H9 (cell line): Measurements from ENCODE around the gene CMC4. TPM values are rescaled to one million over a fixed set of nuclear protein-coding genes. Genes with fewer than 3 reads are reported as not detected.

ENCODE experiments used
- DNase-seq: peaks from one replicate; pipeline ENCODE4 v3.0.0-alpha.2; 2017
- H2AFZ ChIP-seq: one replicate; pipeline ENCODE4 v1.6.1; 2013; ENCODE audit warnings: mild to moderate bottlenecking, low read length, control low read depth, moderate library complexity
- H2AK5ac ChIP-seq: 2 replicates; pipeline ENCODE4 v1.6.1; 2013; ENCODE audit warnings: low read length, control low read depth, mixed read lengths; ENCODE audit not compliant: insufficient read length
- H2BK120ac ChIP-seq: one replicate; pipeline ENCODE4 v1.6.1; 2013; ENCODE audit warnings: low read depth, mild to moderate bottlenecking, low read length, control low read depth, inconsistent platforms; ENCODE audit not compliant: poor library complexity, severe bottlenecking
- H2BK12ac ChIP-seq: 2 replicates; pipeline ENCODE4 v1.6.1; 2013; ENCODE audit warnings: low read length, control low read depth, mixed read lengths, low read depth; ENCODE audit not compliant: insufficient read length
- H2BK15ac ChIP-seq: 2 replicates; pipeline ENCODE4 v1.6.1; 2013; ENCODE audit warnings: low read depth, low read length, control low read depth
- H2BK20ac ChIP-seq: one replicate; pipeline ENCODE4 v1.6.1; 2013; ENCODE audit warnings: low read depth, mild to moderate bottlenecking, low read length, control low read depth, inconsistent platforms; ENCODE audit not compliant: poor library complexity, severe bottlenecking
- H2BK5ac ChIP-seq: 2 replicates; pipeline ENCODE4 v1.6.1; 2013; ENCODE audit warnings: low read length, control low read depth, mixed read lengths; ENCODE audit not compliant: insufficient read length
- H3K14ac ChIP-seq: 2 replicates; pipeline ENCODE4 v1.6.1; 2013; ENCODE audit warnings: low read length, control low read depth; ENCODE audit not compliant: insufficient read depth
- H3K18ac ChIP-seq: 2 replicates; pipeline ENCODE4 v1.6.1; 2013; ENCODE audit warnings: low read depth, mild to moderate bottlenecking, mixed read lengths, low read length, control low read depth; ENCODE audit not compliant: insufficient read length
- H3K23ac ChIP-seq: 2 replicates; pipeline ENCODE4 v1.6.1; 2013; ENCODE audit warnings: low read length, control low read depth, mixed read lengths, low read depth; ENCODE audit not compliant: insufficient read length
- H3K23me2 ChIP-seq: 2 replicates; pipeline ENCODE4 v1.6.1; 2013; ENCODE audit warnings: low read depth, mild to moderate bottlenecking, mixed read lengths, low read length, control low read depth; ENCODE audit not compliant: insufficient read length, poor library complexity, severe bottlenecking
- H3K27ac ChIP-seq: 2 replicates; pipeline ENCODE4 v1.5.1; 2013; ENCODE audit warnings: low read length, control low read depth, mixed read lengths, low read depth; ENCODE audit not compliant: insufficient read length
- H3K27me3 ChIP-seq: 2 replicates; pipeline ENCODE4 v1.6.1; 2013; ENCODE audit warnings: low read length, control low read depth, inconsistent platforms; ENCODE audit not compliant: insufficient read depth
- H3K4ac ChIP-seq: 2 replicates; pipeline ENCODE4 v1.6.1; 2013; ENCODE audit warnings: low read depth, mild to moderate bottlenecking, control low read depth, inconsistent platforms, low read length, moderate library complexity
- H3K4me1 ChIP-seq: 2 replicates; pipeline ENCODE4 v1.6.1; 2013; ENCODE audit warnings: low read length, control low read depth, inconsistent platforms; ENCODE audit not compliant: insufficient read depth
- H3K4me2 ChIP-seq: 2 replicates; pipeline ENCODE4 v1.6.1; 2013; ENCODE audit warnings: low read length, control low read depth, mixed read lengths; ENCODE audit not compliant: insufficient read length, insufficient read depth
- H3K56ac ChIP-seq: 2 replicates; pipeline ENCODE4 v1.6.1; 2013; ENCODE audit warnings: low read depth, mild to moderate bottlenecking, mixed read lengths, low read length, control low read depth; ENCODE audit not compliant: insufficient read length
- H3K79me1 ChIP-seq: 2 replicates; pipeline ENCODE4 v1.6.1; 2013; ENCODE audit warnings: low read depth, mild to moderate bottlenecking, moderate library complexity, low read length, control low read depth, inconsistent platforms; ENCODE audit not compliant: insufficient read depth, poor library complexity, severe bottlenecking
- H3K79me2 ChIP-seq: 2 replicates; pipeline ENCODE4 v1.6.1; 2013; ENCODE audit warnings: low read length, control low read depth, inconsistent platforms; ENCODE audit not compliant: insufficient read depth
- H3K9ac ChIP-seq: 2 replicates; pipeline ENCODE4 v1.6.1; 2013; ENCODE audit warnings: low read length, control low read depth, mixed read lengths; ENCODE audit not compliant: insufficient read length; ENCODE audit errors: extremely low read depth
- H3K9me3 ChIP-seq: one replicate; pipeline ENCODE4 v1.6.1; 2013; ENCODE audit warnings: low read depth, low read length, inconsistent platforms; ENCODE audit not compliant: control insufficient read depth
- H3T11ph ChIP-seq: one replicate; pipeline ENCODE4 v1.6.1; 2013; ENCODE audit warnings: mild to moderate bottlenecking, low read length, control low read depth, inconsistent platforms
- H4K20me1 ChIP-seq: one replicate; pipeline ENCODE4 v1.6.1; 2013; ENCODE audit not compliant: control insufficient read depth, insufficient read length, insufficient read depth
- H4K5ac ChIP-seq: 2 replicates; pipeline ENCODE4 v1.6.1; 2013; ENCODE audit warnings: low read depth, mild to moderate bottlenecking, mixed read lengths, low read length, control low read depth; ENCODE audit not compliant: insufficient read length
- H4K8ac ChIP-seq: replicated peaks from 2 replicates; pipeline ENCODE4 v1.6.1; 2013; ENCODE audit warnings: low read length, control low read depth, mixed read lengths, low read depth; ENCODE audit not compliant: insufficient read length
- H4K91ac ChIP-seq: 2 replicates; pipeline ENCODE4 v1.6.1; 2013; ENCODE audit warnings: low read depth, mild to moderate bottlenecking, moderate library complexity, mixed read lengths, low read length, control low read depth; ENCODE audit not compliant: insufficient read length
- H3K27ac Mint-ChIP-seq, 3 experiments: 2 replicates in 2 of 3; 3 replicates in 1 of 3; pipeline ENCODE4 v1.8.0; 2020 to 2021; ENCODE audit warnings: mixed read lengths in 3 of 3, mild to moderate bottlenecking in 1 of 3, moderate library complexity in 1 of 3
- H3K27me3 Mint-ChIP-seq: 2 replicates; pipeline ENCODE4 v1.8.0; 2021; ENCODE audit warnings: low read depth, mild to moderate bottlenecking, moderate library complexity, mixed read lengths
- H3K36me3 Mint-ChIP-seq, 3 experiments: 2 replicates in 2 of 3; 3 replicates in 1 of 3; pipeline ENCODE4 v1.8.0; 2020 to 2021; ENCODE audit warnings: low read depth in 3 of 3, mixed read lengths in 3 of 3; ENCODE audit not compliant: insufficient read depth in 1 of 3
- H3K4me1 Mint-ChIP-seq, 2 experiments: 2 replicates each; pipeline ENCODE4 v1.8.0; 2020; ENCODE audit warnings: mixed read lengths in 2 of 2
- H3K4me3 Mint-ChIP-seq, 2 experiments: 2 replicates in 1 of 2; 3 replicates in 1 of 2; pipeline ENCODE4 v1.8.0; 2020 to 2021; ENCODE audit warnings: mild to moderate bottlenecking in 2 of 2, mixed read lengths in 2 of 2, moderate library complexity in 1 of 2
- H3K9me3 Mint-ChIP-seq, 2 experiments: 2 replicates in 1 of 2; 3 replicates in 1 of 2; pipeline ENCODE4 v1.8.0; 2020; ENCODE audit warnings: mild to moderate bottlenecking in 2 of 2, mixed read lengths in 2 of 2, moderate library complexity in 1 of 2
- WGBS: extraction: QIAGEN DNeasy Blood & Tissue Kit; methylation state at CpG from one replicate; pipeline ENCODE4 v1.1.7; 2013; ENCODE audit warnings: missing lambda C conversion rate, low lambda C conversion rate, mixed read lengths; ENCODE audit not compliant: insufficient read length; ENCODE audit errors: extremely low coverage; 5-methylcytosine and 5-hydroxymethylcytosine counted together
- total RNA-seq: library from RNA; stranded (reverse); gene quantifications from 2 replicates; pipeline ENCODE4 v1.2.1, GENCODE V29; 2021
- TF ChIP-seq, protein P1 (sequence below): fragments of 200-600 bp; sonication (generic); conservative IDR thresholded peaks from 3 replicates; pipeline ENCODE4 v1.8.0; 2021; ENCODE audit warnings: antibody characterized with exemption, mild to moderate bottlenecking

Gene CMC4
- total RNA-seq, 1 experiment from 2014 or later = 6.2 TPM

GRCh38 chrX:155112171-155112570 is 41.2 kb upstream of the CMC4 start:
- no peak overlapping the region for H2BK15ac ChIP-seq

More at GRCh38 chrX:155112171-155112570, 41.2 kb upstream of the CMC4 start:
- no peak for DNase-seq
- no peak overlapping the region for H2AK5ac ChIP-seq
- TF ChIP-seq, protein P1, sequence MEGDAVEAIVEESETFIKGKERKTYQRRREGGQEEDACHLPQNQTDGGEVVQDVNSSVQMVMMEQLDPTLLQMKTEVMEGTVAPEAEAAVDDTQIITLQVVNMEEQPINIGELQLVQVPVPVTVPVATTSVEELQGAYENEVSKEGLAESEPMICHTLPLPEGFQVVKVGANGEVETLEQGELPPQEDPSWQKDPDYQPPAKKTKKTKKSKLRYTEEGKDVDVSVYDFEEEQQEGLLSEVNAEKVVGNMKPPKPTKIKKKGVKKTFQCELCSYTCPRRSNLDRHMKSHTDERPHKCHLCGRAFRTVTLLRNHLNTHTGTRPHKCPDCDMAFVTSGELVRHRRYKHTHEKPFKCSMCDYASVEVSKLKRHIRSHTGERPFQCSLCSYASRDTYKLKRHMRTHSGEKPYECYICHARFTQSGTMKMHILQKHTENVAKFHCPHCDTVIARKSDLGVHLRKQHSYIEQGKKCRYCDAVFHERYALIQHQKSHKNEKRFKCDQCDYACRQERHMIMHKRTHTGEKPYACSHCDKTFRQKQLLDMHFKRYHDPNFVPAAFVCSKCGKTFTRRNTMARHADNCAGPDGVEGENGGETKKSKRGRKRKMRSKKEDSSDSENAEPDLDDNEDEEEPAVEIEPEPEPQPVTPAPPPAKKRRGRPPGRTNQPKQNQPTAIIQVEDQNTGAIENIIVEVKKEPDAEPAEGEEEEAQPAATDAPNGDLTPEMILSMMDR = no peak
- no peak overlapping the region for H3K18ac ChIP-seq
- H3K4me2 ChIP-seq = no peak overlapping the region
- no peak overlapping the region for H3K14ac ChIP-seq
- H3K23me2 ChIP-seq = no peaks in the 10 kb centered on the region
- H3K27me3 ChIP-seq = no peaks in the 10 kb centered on the region
- no peak overlapping the region for H3K23ac ChIP-seq
- no peak overlapping the region for H2AFZ ChIP-seq
- H3T11ph ChIP-seq = no peak overlapping the region
- H3K9ac ChIP-seq = no peak overlapping the region
- H2BK120ac ChIP-seq = no peak overlapping the region
- no peaks in the 10 kb centered on the region for H4K20me1 ChIP-seq
- peaks cover 28% of the 10 kb centered on the region for H3K9me3 ChIP-seq
- Mint-ChIP-seq H3K9me3 (peaks cover 76 to 83% of the 10 kb centered on the region in 2 experiments), H3K36me3 (peaks cover 11 to 43% (median 28%) of the 10 kb centered on the region in 3 experiments; a peak in 6 of 7 replicates), H3K4me1 (no peaks in the 10 kb centered on the region), H3K4me3 (no peak overlapping the region), H3K27me3 (no peaks in the 10 kb centered on the region), H3K27ac (no peak overlapping the region)
- no peaks in the 10 kb centered on the region for H3K79me1 ChIP-seq
- no peak overlapping the region for H3K27ac ChIP-seq
- no peak overlapping the region for H4K8ac ChIP-seq
- H4K5ac ChIP-seq = no peak overlapping the region
- no peak overlapping the region for H3K56ac ChIP-seq
- H3K4me1 ChIP-seq = no peaks in the 10 kb centered on the region
- no peaks in the 10 kb centered on the region for H3K79me2 ChIP-seq
- no peak overlapping the region for H4K91ac ChIP-seq
- H2BK20ac ChIP-seq = no peak overlapping the region
- no peak overlapping the region for H3K4ac ChIP-seq
- H2BK5ac ChIP-seq = no peak overlapping the region
- no peak overlapping the region for H2BK12ac ChIP-seq
- WGBS = no CpG with 5 or more reads among the region's 3 CpGs
